ENCODE results near the gene VAPB. TPM values are rescaled to one million over a fixed set of nuclear protein-coding genes. Genes with fewer than 3 reads are reported as not detected.

The VAPB gene
- total and polyA plus RNA-seq, 2 of the 4 experiments (the other 2 are of a cell fraction), result 9.1 to 26.0 TPM

- TF ChIP-seq MXI1 (IDR thresholded peaks at IDR 0.05; ENCODE audit: borderline replicate concordance, low read depth, low read length), result no peak
These were observed 83.4 kb downstream of the VAPB start (continued) for GRCh38 chr20:58472273-58473018.

- in situ Hi-C loops (cut with MboI; ENCODE audit: low sequenced_read_pairs), result loop anchor here (10.0 kb wide), 1 partner anchor 381 kb away; the partner anchor contains the start of genes GNAS and GNAS-AS1
- H3K27ac ChIP-seq (ENCODE audit: insufficient read depth, low read length), result no peak overlapping the region
- TF ChIP-seq MAFK (IDR thresholded peaks at IDR 0.05; ENCODE audit: low read depth, low read length), result no peak
- no peak for TF ChIP-seq POLR2A (IDR thresholded peaks at IDR 0.05; ENCODE audit: low read depth, low read length)
- no peak for TF ChIP-seq SMC3 (IDR thresholded peaks at IDR 0.05; ENCODE audit: low read depth, low read length)
- no peak for TF ChIP-seq MXI1 (IDR thresholded peaks at IDR 0.05; ENCODE audit: borderline replicate concordance, low read depth, low read length)
- no peak for TF ChIP-seq CHD1 (IDR thresholded peaks at IDR 0.05; ENCODE audit: low read depth, low read length)
- TF ChIP-seq CTCF (conservative IDR thresholded peaks at IDR 0.05; ENCODE audit: low read depth, low read length), result no peak
- no peak for TF ChIP-seq MAZ (IDR thresholded peaks at IDR 0.05; ENCODE audit: borderline replicate concordance, low read depth, low read length)
- no peak for TF ChIP-seq FOS (IDR thresholded peaks at IDR 0.05; ENCODE audit: low read depth, low read length)
- no peak for TF ChIP-seq CEBPB (IDR thresholded peaks at IDR 0.05; ENCODE audit: low read depth, low read length)
- TF ChIP-seq RAD21 (IDR thresholded peaks at IDR 0.05; ENCODE audit: low read length), result no peak
- TF ChIP-seq ELK1 (IDR thresholded peaks at IDR 0.05; ENCODE audit: borderline replicate concordance, low read depth, low read length), result no peak
These were observed 84.7 kb downstream of the VAPB start for GRCh38 chr20:58473453-58474425.

More at GRCh38 chr20:58473453-58474425, 84.7 kb downstream of the VAPB start:
- DNase-seq (no peak), ATAC-seq (ENCODE audit: low read depth) (no peak)
- Histone ChIP-seq H3K36me3 (ENCODE audit: control insufficient read depth, insufficient read depth, low read length) (no peaks in the 10 kb centered on the region), H2BK20ac (ENCODE audit: low read depth, low read length) (no peak overlapping the region), H3K4ac (ENCODE audit: low read depth, low read length) (no peak overlapping the region), H4K91ac (ENCODE audit: insufficient read depth, low read depth, low read length) (no peak overlapping the region), H3K56ac (ENCODE audit: extremely low read depth, insufficient read depth, low read length) (no peak overlapping the region), H3K4me3 (ENCODE audit: insufficient read depth, low read depth, low read length) (no peak overlapping the region), H2BK120ac (ENCODE audit: low read depth, low read length) (no peak overlapping the region), H3K23ac (ENCODE audit: low read depth, low read length) (no peak overlapping the region), H3K27me3 (ENCODE audit: control insufficient read depth, insufficient read depth, low read length) (no peaks in the 10 kb centered on the region), H2BK15ac (ENCODE audit: low read depth, low read length) (no peak overlapping the region), H3K4me1 (ENCODE audit: control insufficient read depth, insufficient read depth, low read length) (no peaks in the 10 kb centered on the region; the same call in 1 of the 2 replicates), H2AK5ac (ENCODE audit: low read depth, low read length) (no peak overlapping the region), H3K9me1 (ENCODE audit: insufficient read depth, low read length) (no peaks in the 10 kb centered on the region; the same call in 1 of the 2 replicates), H3K9me3 (ENCODE audit: control insufficient read depth, insufficient read depth, low read length) (peaks cover 6% of the 10 kb centered on the region), H3K9ac (ENCODE audit: low read depth, low read length) (no peak overlapping the region), H4K8ac (ENCODE audit: low read depth in 2 of 2, low read length in 2 of 2) (no peak overlapping the region), H4K20me1 (ENCODE audit: insufficient read depth, low read length) (no peaks in the 10 kb centered on the region), H3K79me1 (ENCODE audit: low read depth in 1 of 2, low read length in 2 of 2) (no peaks in the 10 kb centered on the region), H3K14ac (replicated peaks; ENCODE audit: low read depth, low read length) (no peak overlapping the region), H3K18ac (ENCODE audit: low read depth, low read length) (no peak overlapping the region), H2BK5ac (ENCODE audit: low read depth, low read length, poor library complexity, severe bottlenecking) (no peak overlapping the region), H2AFZ (replicated peaks; ENCODE audit: low read length, poor library complexity) (no peak overlapping the region), H3K4me2 (ENCODE audit: low read depth, low read length) (no peak overlapping the region), H2AK9ac (replicated peaks; ENCODE audit: low read depth, low read length, poor library complexity) (no peak overlapping the region), H4K5ac (ENCODE audit: low read depth, low read length) (no peak overlapping the region)
- ChIA-PET CTCF (no interaction called here), POLR2A (ENCODE audit: unreplicated experiment) (no interaction called here)
- BruUV-seq (replicated peaks), result no TSS peak
- 95% methylated on average over 4 of the region's 13 CpGs; no CpG with 5 or more reads in 1 of the 2 experiments for WGBS, 2 experiments (ENCODE audit: extremely low coverage in 2 of 2, insufficient read length in 1 of 2)
- intact Hi-C loops (cut with micrococcal nuclease) (no loop called here), dilution Hi-C loops (cut with HindIII; ENCODE audit: low sequenced_read_pairs, unreplicated experiment) (no loop called here)

All from IMR-90 (cell line).